Omental fat pad (tissue), 4 donors: ENCODE measurements around the gene SLC1A6. TPM values are rescaled to one million over a fixed set of nuclear protein-coding genes. Genes with fewer than 3 reads are reported as not detected.

ENCODE experiments used
- ATAC-seq: fragments of 150-250 bp; one replicate; pipeline ENCODE4 v1.9.1; 2016; ENCODE audit warnings: mild to moderate bottlenecking, moderate library complexity; ENCODE audit not compliant: low FRiP score
- DNase-seq: peaks from one replicate; pipeline ENCODE4 v3.0.0-alpha.2; 2019; ENCODE audit warnings: low spot score
- total RNA-seq, 4 donors: library from RNA; depleted of rRNA; stranded (reverse); fragments of >200 nt; gene quantifications; one replicate each; pipeline ENCODE4 v1.1.0, GENCODE V29; 2016
- TF ChIP-seq, protein P1 (sequence below), 3 donors: fragments of 450-650 bp; IDR thresholded peaks; one replicate each; pipeline ENCODE4 v1.5.1; 2016 to 2017; ENCODE audit warnings: antibody characterized with exemption in 3 of 3, mild to moderate bottlenecking in 3 of 3, moderate library complexity in 2 of 3

The SLC1A6 gene
- total RNA-seq, 4 donors from 2014 or later = not detected

DNA sequence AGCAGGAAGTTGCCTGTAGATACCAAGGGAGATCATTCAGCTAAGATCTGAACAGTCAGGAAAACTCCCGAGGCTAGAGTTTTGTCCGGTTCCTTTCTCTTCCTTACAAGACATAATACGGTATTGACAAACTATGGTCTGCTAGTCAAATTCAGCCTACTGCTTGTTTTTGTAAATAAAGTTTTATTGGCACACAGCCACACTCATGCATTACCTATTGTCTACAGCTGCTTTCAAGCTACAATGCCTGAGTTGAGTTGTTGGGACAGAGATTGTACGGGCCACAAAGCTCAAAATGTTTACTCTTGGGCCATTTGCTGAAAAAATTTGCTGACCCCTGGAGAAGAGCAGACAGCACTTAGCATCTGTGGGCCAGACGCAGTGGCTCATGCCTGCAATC lies 2.5 kb downstream of the SLC1A6 start:
- ATAC-seq (no peak), DNase-seq (no peak)
- TF ChIP-seq, protein P1, sequence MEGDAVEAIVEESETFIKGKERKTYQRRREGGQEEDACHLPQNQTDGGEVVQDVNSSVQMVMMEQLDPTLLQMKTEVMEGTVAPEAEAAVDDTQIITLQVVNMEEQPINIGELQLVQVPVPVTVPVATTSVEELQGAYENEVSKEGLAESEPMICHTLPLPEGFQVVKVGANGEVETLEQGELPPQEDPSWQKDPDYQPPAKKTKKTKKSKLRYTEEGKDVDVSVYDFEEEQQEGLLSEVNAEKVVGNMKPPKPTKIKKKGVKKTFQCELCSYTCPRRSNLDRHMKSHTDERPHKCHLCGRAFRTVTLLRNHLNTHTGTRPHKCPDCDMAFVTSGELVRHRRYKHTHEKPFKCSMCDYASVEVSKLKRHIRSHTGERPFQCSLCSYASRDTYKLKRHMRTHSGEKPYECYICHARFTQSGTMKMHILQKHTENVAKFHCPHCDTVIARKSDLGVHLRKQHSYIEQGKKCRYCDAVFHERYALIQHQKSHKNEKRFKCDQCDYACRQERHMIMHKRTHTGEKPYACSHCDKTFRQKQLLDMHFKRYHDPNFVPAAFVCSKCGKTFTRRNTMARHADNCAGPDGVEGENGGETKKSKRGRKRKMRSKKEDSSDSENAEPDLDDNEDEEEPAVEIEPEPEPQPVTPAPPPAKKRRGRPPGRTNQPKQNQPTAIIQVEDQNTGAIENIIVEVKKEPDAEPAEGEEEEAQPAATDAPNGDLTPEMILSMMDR (IDR thresholded peaks at IDR 0.05) = no peak

DNA sequence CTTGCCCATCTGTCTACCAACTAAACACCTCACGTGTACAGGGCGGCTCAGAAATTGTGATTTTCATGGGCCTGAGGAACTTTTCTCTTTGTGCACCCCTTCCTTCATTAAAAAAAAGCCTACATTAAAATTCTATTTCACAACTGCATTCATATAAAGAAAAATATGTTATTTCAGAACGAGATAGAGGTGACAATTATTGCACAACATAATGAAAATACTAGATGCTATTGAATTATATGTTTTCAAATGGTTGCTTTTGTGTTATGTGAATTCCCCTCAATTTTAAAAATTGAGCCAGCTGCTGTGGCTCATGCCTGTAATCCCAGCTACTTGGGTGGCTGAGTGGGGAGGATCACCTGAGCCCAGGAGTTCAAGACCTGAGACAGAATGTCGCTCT lies 5.2 kb downstream of the SLC1A6 start:
- TF ChIP-seq, protein P1 (IDR thresholded peaks at IDR 0.05) = no peak
- no peak for DNase-seq
- no peak for ATAC-seq

DNA sequence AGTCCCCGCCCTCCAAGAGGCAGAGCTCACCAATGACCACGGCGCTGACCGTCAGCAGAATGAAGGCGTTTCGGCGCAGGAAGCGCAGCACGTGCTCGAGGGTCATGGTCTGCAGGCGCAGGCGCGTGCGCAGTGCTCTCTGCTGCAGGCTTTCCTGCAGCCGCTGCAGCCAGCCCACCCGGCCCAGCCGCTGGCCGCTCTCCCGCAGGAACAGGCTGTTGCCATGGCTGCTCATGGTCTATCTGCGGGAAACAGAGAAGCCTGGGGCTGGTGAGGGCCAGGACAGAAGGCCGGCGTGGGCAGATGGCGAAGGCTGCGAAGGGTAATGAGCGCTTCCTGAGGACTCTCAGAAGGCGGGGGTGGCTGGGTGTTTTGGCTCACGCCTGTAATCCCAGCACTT lies 7.0 kb downstream of the SLC1A6 start:
- DNase-seq (no peak), ATAC-seq (no peak)
- TF ChIP-seq, protein P1 (IDR thresholded peaks at IDR 0.05) = no peak

DNA sequence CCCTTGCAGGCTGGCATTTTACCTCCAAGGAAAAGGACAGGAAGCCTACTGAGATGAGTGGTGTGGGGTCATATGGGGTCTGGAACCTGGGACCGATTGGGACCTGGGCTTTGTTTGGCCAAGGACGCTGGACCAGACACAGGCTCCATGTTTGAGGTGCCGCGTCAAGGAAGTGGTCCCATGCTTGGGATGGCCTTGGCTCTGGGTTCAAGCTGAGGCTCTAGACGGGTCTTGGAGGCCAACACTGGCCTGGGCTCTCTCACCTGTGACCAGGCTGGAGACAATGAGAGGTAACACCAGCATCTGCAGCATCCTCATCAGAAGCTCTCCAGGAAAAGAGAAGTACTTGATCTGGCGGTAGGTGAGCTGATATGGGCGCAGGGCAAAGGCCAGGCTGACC lies 8.2 kb downstream of the SLC1A6 start:
- no peak for ATAC-seq
- TF ChIP-seq, protein P1 (IDR thresholded peaks at IDR 0.05) = no peak
- DNase-seq = no peak

DNA sequence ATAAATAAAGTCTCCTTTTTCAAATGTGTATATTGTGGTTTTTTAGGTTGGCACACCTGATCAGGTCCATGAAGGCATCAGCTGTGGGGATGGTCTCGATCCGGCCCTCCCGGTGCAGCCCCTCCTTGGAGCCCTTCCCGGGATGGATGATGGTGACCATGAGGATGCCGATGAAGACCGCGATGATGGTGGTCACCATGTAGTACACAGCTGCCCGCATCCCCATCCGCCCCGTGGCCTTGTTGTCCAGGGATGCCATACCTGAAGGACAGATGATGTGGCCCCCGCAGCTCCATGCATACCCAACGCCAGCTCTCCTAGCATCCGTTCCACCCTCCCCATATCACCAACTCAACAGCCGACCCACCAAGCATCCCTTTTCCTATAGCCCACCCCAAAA lies 11.4 kb downstream of the SLC1A6 start:
- no peak for DNase-seq
- TF ChIP-seq, protein P1 (IDR thresholded peaks at IDR 0.05) = no peak
- ATAC-seq = no peak

DNA sequence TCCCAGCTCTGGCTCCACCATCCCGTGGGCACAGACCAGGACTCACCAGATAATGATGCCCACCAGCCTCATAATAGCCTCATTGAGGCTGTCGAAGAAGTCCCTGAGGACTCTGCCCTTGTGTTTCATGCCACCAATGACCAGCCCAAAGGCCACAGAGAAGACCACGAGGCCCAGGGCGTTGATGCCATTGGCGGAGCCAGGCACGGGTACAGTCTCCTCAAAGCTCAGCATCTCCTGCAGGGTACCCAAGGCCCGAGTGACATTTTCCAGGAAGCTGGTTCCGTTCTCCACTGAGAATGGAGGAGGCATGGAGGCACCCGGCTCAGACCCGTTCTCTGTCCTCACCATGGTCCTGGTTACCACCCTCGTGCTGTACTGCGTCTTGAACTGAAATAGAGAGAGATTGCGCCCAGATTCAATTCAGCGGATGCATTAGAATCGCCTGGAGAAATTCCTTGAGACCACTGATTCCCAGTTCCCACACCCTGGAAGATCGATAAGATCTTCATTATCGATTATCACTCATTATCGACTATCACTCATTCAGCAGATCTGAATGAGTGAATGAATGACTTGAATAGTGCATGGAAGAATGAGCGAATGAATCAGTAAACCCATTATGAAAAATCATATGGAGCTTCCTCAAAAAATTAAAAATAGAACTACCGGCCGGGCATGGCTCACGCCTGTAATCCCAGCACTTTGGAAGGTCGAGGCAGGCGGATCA lies 17.5 kb downstream of the SLC1A6 start:
- ATAC-seq (no peak), DNase-seq (no peak)
- TF ChIP-seq, protein P1 (IDR thresholded peaks at IDR 0.05) = no peak

DNA sequence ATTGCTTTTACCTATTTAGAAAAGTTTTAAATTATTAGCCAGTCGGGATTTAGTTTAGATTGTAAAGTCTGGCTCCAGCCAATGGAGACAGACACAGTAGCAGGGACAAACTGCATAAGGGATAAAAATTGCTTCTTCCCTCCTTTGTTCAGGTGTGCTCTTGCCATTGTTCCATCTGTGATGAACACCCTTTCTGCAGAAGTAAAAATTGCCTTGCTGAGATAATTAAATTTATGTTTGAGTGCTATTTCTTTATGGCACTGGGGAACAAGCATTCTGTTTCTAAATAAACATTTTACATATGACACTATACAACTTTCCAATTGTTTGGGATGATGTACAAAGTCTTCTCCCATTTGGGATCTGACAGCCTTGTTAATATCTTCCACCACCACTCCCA lies 20.4 kb downstream of the SLC1A6 start:
- TF ChIP-seq, protein P1 (IDR thresholded peaks at IDR 0.05) = no peak
- no peak for DNase-seq
- ATAC-seq = no peak
